ENCODE data around the gene NOXO1. TPM values are rescaled to one million over a fixed set of nuclear protein-coding genes. Genes with fewer than 3 reads are reported as not detected.

NOXO1 gene
- total and polyA plus RNA-seq, 2 donors: 0.16 TPM; not detected in 1

DNA sequence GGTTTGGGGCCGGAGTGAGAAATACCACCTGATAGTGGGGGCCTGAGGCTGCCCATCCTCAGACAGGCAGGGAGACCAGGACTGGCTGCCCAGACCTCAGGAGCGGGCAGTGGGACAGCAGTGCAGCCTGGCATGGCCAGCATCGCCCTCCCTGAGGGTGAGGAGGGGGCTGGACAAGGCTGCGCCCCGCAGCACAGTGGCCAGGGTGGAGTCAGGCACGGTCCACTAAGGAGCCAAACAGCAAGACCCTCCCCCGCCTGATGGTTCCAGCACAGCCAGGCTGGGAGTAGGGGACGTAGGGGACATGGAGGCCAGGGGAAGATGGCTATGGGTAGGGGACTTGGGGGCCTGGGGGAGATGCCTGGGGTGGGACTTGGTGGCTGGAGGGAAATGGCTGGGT is 25.0 kb upstream of the NOXO1 start:
- Histone ChIP-seq H3K36me3 (ENCODE audit: insufficient read depth) (peaks cover 2% of the 10 kb centered on the region), H3K4me1 (ENCODE audit: insufficient read depth) (no peaks in the 10 kb centered on the region), H3K27ac (ENCODE audit: low read depth) (no peak overlapping the region), H3K4me3 (ENCODE audit: low read depth, low read length) (no peak overlapping the region)
- DNase-seq (ENCODE audit: extremely low spot score): no peak
- WGBS: 91% methylated on average over 8 of the region's 8 CpGs

DNA sequence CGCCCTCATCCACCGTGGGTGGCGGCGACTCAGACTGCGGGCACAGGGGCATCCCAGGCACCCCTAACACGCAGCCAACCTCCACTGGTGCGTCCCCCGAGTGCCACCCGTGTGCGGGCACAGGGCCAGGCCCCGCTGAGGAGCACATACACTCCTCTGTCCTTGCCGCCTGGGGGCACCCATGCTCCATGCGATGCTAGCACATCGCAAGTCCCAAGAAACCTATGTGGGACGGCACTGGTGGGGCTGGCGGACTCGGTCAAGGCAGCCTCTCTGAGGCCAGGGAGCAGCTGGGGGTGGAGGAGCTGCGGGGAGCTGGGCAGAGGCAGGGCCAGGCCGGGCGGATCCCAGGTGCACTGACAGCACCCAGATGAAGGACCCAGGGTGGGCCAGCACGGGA is 24.4 kb upstream of the NOXO1 start:
- DNase-seq (ENCODE audit: extremely low spot score): no peak
- Histone ChIP-seq H3K36me3 (ENCODE audit: insufficient read depth) (peaks cover 2% of the 10 kb centered on the region), H3K4me3 (ENCODE audit: low read depth, low read length) (no peak overlapping the region), H3K27ac (ENCODE audit: low read depth) (no peak overlapping the region), H3K4me1 (ENCODE audit: insufficient read depth) (no peaks in the 10 kb centered on the region)
- 80% methylated on average over 21 of the region's 21 CpGs for WGBS

DNA sequence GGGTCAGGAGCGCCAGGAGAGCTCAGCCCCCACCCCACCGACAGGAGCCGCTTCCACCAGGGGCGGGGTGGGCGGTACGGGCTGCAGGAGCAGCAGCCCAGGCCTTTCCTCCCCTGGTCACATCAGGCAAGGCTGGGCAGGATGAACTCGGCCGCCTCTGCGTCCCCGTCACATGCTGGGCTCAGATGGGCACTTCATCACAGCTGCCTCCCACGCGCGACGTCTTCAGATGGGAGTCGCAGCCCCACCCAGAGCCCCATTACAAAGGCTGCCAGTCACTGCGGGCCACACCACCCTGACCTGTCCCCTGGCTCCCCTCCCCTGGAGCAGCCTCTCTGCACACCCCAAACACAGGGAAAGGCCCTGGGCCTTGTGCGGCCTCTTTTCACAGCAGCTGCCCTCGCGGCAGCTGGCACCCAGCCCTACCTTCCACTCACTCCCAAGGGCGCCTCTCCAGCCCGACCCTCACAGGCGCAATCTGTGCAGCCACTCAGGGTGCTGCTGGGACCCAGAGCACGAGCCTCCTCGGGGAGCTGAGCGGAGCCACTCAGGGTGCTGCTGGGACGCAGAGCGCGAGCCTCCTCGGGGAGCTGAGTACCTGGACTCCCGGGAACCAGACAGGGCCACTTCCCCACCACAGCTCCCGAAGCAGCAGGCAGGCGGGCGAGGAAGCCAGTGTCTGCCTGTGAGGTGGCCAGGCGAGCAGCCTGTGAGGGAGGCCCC is 23.7 kb upstream of the NOXO1 start:
- no peaks in the 10 kb centered on the region for H3K4me1 ChIP-seq (ENCODE audit: insufficient read depth)
- WGBS: 82% methylated on average over 34 of the region's 34 CpGs
- H3K4me3 ChIP-seq (ENCODE audit: low read depth, low read length): no peak overlapping the region
- H3K36me3 ChIP-seq (ENCODE audit: insufficient read depth): peaks cover 2% of the 10 kb centered on the region
- no peak for DNase-seq (ENCODE audit: extremely low spot score)
- no peak overlapping the region for H3K27ac ChIP-seq (ENCODE audit: low read depth)

DNA sequence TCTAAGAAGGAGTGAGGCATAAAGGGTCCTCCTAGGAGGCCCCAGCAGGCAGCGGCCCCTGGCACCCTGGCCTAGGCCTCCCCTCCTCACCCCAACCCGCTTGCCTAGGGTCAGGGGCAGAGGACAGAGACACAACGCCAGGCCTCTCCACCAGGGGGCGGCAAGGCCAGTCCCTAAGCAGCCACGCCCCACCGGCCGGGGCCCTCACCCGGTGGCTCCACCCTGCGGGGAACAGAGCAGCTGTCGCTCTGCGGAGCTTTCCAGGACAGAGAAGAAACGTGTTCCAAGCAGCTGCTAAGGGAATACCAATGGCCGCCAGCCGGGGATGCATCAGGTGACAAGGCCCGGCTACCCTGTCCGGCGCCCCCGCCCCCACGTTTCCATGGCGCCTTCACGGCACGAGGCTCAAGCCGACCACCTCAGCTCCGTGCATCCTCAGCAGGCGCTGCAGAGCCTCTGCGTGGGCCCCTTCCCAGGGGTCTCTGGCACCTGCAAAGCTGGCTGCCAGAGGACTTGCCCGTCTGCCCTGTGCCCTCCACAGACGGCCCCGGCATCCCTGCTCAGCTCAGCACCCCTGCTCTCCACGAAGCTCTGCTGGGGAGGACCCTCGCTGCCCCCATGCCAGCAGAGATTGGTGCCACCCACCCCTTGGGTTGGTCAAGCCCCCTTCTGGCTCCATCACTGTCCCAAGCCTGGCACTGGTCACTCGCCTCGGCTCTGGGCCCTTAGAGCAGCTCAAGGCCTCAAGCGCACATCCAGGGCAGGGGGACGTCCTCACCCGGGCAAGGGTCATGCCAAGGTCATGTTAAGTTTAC is 22.8 kb upstream of the NOXO1 start:
- Histone ChIP-seq H3K36me3 (ENCODE audit: insufficient read depth) (peaks cover 8% of the 10 kb centered on the region), H3K4me3 (ENCODE audit: low read depth, low read length) (no peak overlapping the region), H3K4me1 (ENCODE audit: insufficient read depth) (no peaks in the 10 kb centered on the region), H3K27ac (ENCODE audit: low read depth) (no peak overlapping the region)
- WGBS: 28% methylated on average over 36 of the region's 36 CpGs
- DNase-seq (ENCODE audit: extremely low spot score): no peak

DNA sequence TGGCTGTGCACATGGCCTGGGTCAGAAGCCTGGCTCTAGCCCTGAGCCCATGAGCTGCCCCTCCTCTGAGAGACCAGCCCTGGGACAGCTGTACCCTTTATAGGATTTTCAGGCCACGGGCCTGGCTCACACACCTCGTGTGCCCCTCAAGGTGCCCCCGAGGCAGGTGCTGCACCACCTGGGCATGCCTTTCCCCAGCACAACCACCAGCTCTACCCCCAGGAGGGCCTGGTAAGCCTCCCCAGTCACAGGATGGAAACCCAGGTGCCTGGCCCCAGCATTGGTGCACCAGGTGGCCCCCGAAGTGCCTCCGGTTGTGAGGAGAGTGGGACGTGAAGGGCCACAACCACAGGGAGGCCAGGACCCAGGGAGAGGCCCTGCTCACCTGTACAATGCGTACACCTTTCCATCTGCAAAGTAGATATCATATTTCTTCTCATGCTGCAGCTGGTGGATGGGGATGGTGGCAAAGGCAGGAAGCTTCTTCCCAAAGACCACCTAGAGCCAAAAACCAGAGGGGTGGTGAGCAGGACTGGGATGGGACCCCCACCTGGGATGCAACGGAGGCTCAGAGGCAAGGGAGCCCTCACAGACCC is 22.1 kb upstream of the NOXO1 start:
- WGBS: 82% methylated on average over 8 of the region's 8 CpGs
- no peak overlapping the region for H3K27ac ChIP-seq (ENCODE audit: low read depth)
- H3K36me3 ChIP-seq (ENCODE audit: insufficient read depth): peaks cover 9% of the 10 kb centered on the region
- no peak for DNase-seq (ENCODE audit: extremely low spot score)
- no peaks in the 10 kb centered on the region for H3K4me1 ChIP-seq (ENCODE audit: insufficient read depth)
- no peak overlapping the region for H3K4me3 ChIP-seq (ENCODE audit: low read depth, low read length)

DNA sequence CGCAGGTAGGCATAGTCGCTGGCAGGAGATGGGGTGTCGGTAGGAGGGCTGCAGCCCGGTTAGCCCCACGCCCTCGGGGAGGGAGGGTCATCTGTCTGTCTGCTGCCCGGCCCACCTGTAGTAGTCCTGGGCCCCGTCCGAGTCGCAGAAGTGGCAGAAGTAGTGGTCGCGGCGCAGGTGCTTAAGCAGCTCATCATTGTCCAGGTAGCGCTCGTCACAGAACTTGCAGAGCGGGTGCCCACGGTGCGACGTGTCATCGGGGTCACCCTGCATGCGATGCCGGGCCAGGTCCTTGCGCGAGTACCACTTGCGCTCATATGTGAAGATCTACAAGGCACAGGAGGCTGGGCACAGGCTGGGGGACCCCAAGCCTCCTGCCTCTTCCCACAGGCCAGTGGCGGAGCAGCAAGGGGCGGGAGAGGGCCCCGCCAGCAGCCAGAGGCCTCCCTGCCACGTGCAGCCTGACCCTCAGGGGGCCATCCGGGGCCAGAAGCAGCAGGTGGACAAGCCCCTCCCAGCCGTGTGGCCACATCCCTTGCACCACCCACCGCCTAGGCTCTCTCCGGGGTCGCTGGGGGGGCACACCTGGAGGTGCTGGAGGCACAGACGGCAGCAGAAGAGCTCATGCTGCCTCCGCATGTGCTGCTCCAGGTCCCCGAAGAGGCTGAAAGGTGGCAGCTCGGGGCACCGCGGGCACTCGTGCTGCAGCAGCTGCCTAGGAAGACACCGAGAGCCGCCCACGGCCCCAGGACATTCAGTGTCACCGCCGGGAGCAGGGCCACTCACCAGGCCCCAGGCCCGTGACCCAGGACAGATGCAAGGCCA is 21.3 kb upstream of the NOXO1 start:
- Histone ChIP-seq H3K36me3 (ENCODE audit: insufficient read depth) (peaks cover 11% of the 10 kb centered on the region), H3K4me1 (ENCODE audit: insufficient read depth) (no peaks in the 10 kb centered on the region)

DNA sequence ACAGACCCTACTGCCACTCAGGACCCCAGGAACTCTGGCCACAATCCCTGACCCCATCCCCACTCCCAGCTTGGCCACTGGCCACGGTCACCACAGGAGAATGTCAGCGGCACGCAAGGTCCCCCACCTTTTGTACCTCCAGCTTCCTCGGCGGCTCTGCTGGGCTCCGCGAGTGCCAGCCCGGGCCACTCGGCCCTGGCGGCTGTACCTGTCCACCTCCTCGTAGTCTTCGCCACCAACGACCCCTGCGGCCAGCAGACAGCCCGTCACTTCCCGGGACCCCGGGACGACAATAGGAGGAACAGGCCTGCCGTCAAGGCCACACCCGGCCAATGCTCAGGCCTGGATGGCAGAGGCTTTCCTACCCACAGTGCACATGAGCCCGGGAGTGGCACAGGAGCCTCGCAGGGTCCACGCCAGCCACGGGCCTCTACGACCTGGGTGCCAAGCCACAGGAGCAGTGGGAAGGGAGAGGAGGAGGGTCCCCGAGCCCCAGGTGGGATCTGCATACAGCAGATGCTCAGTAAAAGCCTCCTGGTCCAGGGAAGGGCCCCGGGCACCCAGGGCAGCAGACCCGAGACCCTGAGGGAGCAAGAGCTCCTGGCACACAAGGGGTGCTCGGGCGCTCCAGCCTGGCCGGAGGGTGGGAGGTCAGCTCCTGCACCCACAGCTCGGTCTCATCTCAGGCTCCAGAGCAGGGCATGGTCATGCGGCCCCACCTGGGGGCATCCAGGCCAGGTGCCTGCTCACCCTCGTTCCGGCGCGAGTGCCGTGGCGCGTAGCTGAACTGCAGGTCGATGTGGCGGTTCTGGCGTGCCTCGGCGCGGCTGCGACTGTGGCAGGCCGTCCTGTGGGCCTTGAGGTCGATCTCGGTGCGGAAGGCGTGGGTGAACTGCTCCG is 20.4 kb upstream of the NOXO1 start:
- peaks cover 11% of the 10 kb centered on the region for H3K36me3 ChIP-seq (ENCODE audit: insufficient read depth)
- 95% methylated on average over 53 of the region's 53 CpGs for WGBS
- no peak for DNase-seq (ENCODE audit: extremely low spot score)
- H3K27ac ChIP-seq (ENCODE audit: low read depth): no peak overlapping the region
- H3K4me1 ChIP-seq (ENCODE audit: insufficient read depth): no peaks in the 10 kb centered on the region
- no peak overlapping the region for H3K4me3 ChIP-seq (ENCODE audit: low read depth, low read length)

More for the DNA sequence above, 21.3 kb upstream of the NOXO1 start:
- Histone ChIP-seq H3K4me3 (ENCODE audit: low read depth, low read length) (no peak overlapping the region), H3K27ac (ENCODE audit: low read depth) (no peak overlapping the region)
- DNase-seq (ENCODE audit: extremely low spot score): no peak
- 91% methylated on average over 47 of the region's 47 CpGs for WGBS

DNA sequence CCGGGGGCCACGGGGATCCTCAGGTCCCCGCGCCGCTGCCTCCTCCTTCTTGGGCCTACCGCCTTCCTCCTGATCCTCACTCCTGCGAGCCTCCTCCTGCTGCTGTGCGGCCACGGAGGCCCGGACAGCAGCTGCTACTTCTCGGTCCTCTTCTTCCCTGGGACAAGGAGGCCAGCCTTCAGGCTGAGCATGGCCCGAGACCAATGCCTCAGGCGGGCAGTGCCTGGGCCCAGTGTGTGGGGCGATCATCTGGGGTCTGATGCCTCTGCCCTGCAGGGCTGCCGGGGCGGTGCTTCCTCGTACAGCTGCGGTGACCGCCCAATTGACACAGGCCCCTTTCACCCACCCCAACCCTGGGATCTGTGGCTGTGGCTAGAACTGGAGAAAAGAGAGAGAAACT is 19.8 kb upstream of the NOXO1 start:
- 94% methylated on average over 19 of the region's 19 CpGs for WGBS

DNA sequence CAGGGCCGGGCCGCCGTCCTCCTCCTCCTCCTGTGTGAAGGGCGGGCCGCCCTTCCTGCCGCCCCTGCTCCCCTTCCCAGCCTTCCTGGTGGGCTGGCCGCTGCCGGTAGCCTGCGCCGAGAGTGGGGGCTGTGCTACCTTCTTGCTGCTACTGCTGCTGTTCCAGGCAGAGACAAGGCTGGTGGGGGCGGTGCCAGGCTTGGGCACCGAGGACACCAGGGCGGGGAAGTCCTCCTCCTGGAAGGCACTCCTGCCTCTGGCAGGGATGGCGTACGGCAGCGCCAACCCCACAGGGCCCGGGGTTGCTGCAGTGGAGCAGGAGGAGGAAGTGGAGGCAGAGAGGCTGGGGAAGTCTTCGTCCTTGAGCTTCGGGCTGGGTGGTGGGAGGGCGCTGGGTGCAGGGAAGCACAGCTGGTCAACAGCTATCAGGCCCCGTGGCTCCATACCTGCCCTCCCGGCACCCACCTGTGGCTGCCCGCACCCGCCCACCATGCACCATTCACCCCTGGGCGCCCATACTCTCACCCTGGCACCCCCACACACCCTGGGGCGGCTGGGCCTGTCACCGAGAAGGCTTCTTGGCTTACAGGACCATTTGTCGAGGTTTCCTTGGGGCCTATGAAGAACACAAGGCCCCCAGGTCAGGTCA is 18.7 kb upstream of the NOXO1 start:
- Histone ChIP-seq H3K36me3 (ENCODE audit: insufficient read depth) (peaks cover 11% of the 10 kb centered on the region), H3K27ac (ENCODE audit: low read depth) (no peak overlapping the region), H3K4me1 (ENCODE audit: insufficient read depth) (no peaks in the 10 kb centered on the region), H3K4me3 (ENCODE audit: low read depth, low read length) (no peak overlapping the region)
- 86% methylated on average over 28 of the region's 28 CpGs for WGBS
- DNase-seq (ENCODE audit: extremely low spot score): no peak

More for the DNA sequence above, 19.8 kb upstream of the NOXO1 start:
- H3K4me1 ChIP-seq (ENCODE audit: insufficient read depth): no peaks in the 10 kb centered on the region
- H3K27ac ChIP-seq (ENCODE audit: low read depth): no peak overlapping the region
- H3K36me3 ChIP-seq (ENCODE audit: insufficient read depth): peaks cover 11% of the 10 kb centered on the region
- H3K4me3 ChIP-seq (ENCODE audit: low read depth, low read length): no peak overlapping the region
- DNase-seq (ENCODE audit: extremely low spot score): no peak

DNA sequence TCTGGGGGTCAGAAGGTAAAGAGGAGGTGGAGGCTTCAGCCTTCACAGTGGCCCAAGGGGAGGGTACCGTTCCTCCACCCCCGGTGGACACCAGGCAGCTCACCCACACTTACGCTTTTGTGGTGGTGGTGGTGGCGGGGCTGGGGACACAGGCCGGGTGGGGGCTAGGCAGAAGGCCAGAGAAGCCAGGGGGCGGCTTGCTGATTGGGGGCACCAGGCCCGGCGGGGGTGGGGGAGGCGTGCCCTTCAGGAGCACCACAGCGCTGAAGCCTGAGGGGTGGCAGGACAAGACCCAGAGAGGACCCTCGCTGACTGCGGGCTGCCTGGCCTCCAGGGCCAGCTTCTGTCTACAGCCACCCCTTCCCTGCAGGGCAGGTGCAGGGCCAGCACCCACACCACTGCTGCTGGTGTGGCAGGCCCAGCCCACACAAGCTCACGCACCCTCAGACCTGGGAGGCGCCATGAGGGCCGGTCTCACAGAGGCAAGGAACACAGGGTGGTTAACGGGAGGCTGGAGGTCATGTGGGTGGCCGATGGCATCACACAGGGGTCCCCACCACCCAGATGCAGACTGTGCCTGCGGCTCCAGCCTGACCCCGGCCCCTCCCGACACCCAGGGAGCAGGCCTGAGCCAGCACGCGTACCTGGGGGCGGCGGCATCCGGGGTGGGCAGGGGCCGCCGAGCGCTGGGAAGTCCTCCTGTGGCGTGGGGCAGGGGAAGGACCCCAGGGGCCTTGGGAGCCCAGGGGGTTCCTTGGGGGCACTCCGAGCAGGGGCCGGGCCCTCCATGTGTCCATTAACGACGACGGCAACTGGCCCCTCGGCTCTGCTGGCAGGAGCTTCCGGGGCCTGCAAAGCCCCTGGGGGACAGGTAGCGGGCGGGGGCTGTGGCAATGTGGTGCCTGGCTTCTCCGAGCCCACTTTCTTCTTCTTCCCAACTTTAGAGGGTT is 17.9 kb upstream of the NOXO1 start:
- no peak overlapping the region for H3K4me3 ChIP-seq (ENCODE audit: low read depth, low read length)
- no peak for DNase-seq (ENCODE audit: extremely low spot score)
- 94% methylated on average over 39 of the region's 39 CpGs for WGBS
- H3K4me1 ChIP-seq (ENCODE audit: insufficient read depth): no peaks in the 10 kb centered on the region
- H3K27ac ChIP-seq (ENCODE audit: low read depth): peak overlapping the region; percentile 26
- H3K36me3 ChIP-seq (ENCODE audit: insufficient read depth): peaks cover 11% of the 10 kb centered on the region

DNA sequence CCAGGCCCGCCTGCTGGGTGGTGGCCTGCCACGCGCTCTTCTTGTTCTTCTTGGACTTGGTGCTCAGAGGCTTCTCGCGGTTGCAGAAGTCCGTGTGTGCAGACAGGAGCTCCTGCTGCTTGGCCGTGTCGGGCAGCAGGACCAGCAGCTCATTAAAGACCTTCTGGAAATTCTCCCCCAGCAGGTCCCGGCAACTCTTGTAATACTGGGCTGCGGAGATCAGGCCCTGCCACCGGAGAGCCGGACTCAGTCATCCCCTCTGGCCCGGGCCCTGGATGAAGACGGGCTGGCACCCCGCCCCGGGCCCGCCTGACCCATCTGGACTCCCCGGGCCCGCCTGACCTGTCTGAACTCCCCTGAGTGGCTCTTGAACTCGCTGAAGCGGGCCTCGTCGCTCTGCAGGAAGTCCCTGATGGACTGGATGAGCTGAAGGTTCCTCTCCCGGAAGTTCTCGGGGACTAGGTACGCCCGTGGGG is 17.1 kb upstream of the NOXO1 start:
- no peak for DNase-seq (ENCODE audit: extremely low spot score)
- 84% methylated on average over 27 of the region's 27 CpGs for WGBS
- no peaks in the 10 kb centered on the region for H3K4me1 ChIP-seq (ENCODE audit: insufficient read depth)
- peak overlapping the region; percentile 26 for H3K27ac ChIP-seq (ENCODE audit: low read depth)
- peaks cover 11% of the 10 kb centered on the region for H3K36me3 ChIP-seq (ENCODE audit: insufficient read depth)
- no peak overlapping the region for H3K4me3 ChIP-seq (ENCODE audit: low read depth, low read length)

Data from urinary bladder (tissue), 4 donors.